SK-N-SH treated with all-trans-retinoic acid at 6 μM for 48 hours (cell line): ENCODE results near the gene TOMM5.

Source experiments
- ARNTL ChIP-seq: fragments of 450-650 bp; formaldehyde crosslinking; IDR thresholded peaks from 2 replicates; pipeline ENCODE4 v1.5.0; 2020; ENCODE audit warnings: low read depth, mild to moderate bottlenecking, moderate library complexity, borderline replicate concordance
- CREB5 ChIP-seq: fragments of 250-450 bp; sonication (Bioruptor Pico); IDR thresholded peaks from 2 replicates; pipeline ENCODE4 v1.5.1; 2020; ENCODE audit warnings: low read depth, mild to moderate bottlenecking, moderate library complexity
- ESRRG ChIP-seq: fragments of 250-450 bp; sonication (Bioruptor Pico); IDR thresholded peaks from 2 replicates; pipeline ENCODE4 v1.6.1; 2021; ENCODE audit warnings: mild to moderate bottlenecking
- GLIS3 ChIP-seq: fragments of 250-450 bp; sonication (Bioruptor Pico); IDR thresholded peaks from 2 replicates; pipeline ENCODE4 v1.5.0; 2020; ENCODE audit warnings: mild to moderate bottlenecking, moderate library complexity
- RARB ChIP-seq: fragments of 250-450 bp; sonication (Bioruptor Pico); IDR thresholded peaks from 2 replicates; pipeline ENCODE4 v1.8.0; 2021; ENCODE audit warnings: mild to moderate bottlenecking, moderate library complexity
- SNAI2 ChIP-seq: fragments of 250-450 bp; sonication (Bioruptor Pico); IDR thresholded peaks from 2 replicates; pipeline ENCODE4 v1.5.0; 2020; ENCODE audit warnings: mild to moderate bottlenecking, moderate library complexity
- TOX ChIP-seq: fragments of 250-450 bp; sonication (Bioruptor Pico); IDR thresholded peaks from 2 replicates; pipeline ENCODE4 v1.8.0; 2021; ENCODE audit warnings: mild to moderate bottlenecking, moderate library complexity, borderline replicate concordance
- ZFP3 ChIP-seq: fragments of 250-450 bp; sonication (Bioruptor Pico); IDR thresholded peaks from 2 replicates; pipeline ENCODE4 v1.5.0; 2020; ENCODE audit warnings: mild to moderate bottlenecking, moderate library complexity
- ZFP30 ChIP-seq: fragments of 450-650 bp; formaldehyde crosslinking; IDR thresholded peaks from 2 replicates; pipeline ENCODE4 v1.5.0; 2022; ENCODE audit warnings: mild to moderate bottlenecking, moderate library complexity
- ZNF565 ChIP-seq: fragments of 450-650 bp; formaldehyde crosslinking; conservative IDR thresholded peaks from 2 replicates; pipeline ENCODE4 v1.5.0; 2020; ENCODE audit warnings: low read depth, mild to moderate bottlenecking, moderate library complexity
- TF ChIP-seq, protein P1 (sequence below): fragments of 250-450 bp; sonication (Bioruptor Pico); IDR thresholded peaks from 2 replicates; pipeline ENCODE4 v1.5.0; 2020; ENCODE audit warnings: mild to moderate bottlenecking, moderate library complexity
- TF ChIP-seq, protein P2 (sequence below): fragments of 250-450 bp; sonication (Bioruptor Pico); IDR thresholded peaks from 2 replicates; pipeline ENCODE4 v1.8.0; 2020; ENCODE audit warnings: mild to moderate bottlenecking, moderate library complexity, borderline replicate concordance

GRCh38 chr9:37551468-37551867 lies 40.9 kb downstream of the TOMM5 start:
- no peak for TF ChIP-seq CREB5 (CRISPR knock-in tag)
- TF ChIP-seq, protein P1, sequence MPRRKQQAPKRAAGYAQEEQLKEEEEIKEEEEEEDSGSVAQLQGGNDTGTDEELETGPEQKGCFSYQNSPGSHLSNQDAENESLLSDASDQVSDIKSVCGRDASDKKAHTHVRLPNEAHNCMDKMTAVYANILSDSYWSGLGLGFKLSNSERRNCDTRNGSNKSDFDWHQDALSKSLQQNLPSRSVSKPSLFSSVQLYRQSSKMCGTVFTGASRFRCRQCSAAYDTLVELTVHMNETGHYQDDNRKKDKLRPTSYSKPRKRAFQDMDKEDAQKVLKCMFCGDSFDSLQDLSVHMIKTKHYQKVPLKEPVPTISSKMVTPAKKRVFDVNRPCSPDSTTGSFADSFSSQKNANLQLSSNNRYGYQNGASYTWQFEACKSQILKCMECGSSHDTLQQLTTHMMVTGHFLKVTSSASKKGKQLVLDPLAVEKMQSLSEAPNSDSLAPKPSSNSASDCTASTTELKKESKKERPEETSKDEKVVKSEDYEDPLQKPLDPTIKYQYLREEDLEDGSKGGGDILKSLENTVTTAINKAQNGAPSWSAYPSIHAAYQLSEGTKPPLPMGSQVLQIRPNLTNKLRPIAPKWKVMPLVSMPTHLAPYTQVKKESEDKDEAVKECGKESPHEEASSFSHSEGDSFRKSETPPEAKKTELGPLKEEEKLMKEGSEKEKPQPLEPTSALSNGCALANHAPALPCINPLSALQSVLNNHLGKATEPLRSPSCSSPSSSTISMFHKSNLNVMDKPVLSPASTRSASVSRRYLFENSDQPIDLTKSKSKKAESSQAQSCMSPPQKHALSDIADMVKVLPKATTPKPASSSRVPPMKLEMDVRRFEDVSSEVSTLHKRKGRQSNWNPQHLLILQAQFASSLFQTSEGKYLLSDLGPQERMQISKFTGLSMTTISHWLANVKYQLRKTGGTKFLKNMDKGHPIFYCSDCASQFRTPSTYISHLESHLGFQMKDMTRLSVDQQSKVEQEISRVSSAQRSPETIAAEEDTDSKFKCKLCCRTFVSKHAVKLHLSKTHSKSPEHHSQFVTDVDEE (CRISPR knock-in tag): no peak
- TF ChIP-seq TOX (CRISPR knock-in tag): no peak
- no peak for TF ChIP-seq GLIS3 (CRISPR knock-in tag)
- TF ChIP-seq ZFP3 (CRISPR knock-in tag): no peak
- no peak for TF ChIP-seq ZFP30 (CRISPR knock-in tag)
- TF ChIP-seq ESRRG (CRISPR knock-in tag): no peak
- TF ChIP-seq ARNTL (CRISPR knock-in tag): no peak
- no peak for TF ChIP-seq SNAI2 (CRISPR knock-in tag)
- TF ChIP-seq, protein P2, sequence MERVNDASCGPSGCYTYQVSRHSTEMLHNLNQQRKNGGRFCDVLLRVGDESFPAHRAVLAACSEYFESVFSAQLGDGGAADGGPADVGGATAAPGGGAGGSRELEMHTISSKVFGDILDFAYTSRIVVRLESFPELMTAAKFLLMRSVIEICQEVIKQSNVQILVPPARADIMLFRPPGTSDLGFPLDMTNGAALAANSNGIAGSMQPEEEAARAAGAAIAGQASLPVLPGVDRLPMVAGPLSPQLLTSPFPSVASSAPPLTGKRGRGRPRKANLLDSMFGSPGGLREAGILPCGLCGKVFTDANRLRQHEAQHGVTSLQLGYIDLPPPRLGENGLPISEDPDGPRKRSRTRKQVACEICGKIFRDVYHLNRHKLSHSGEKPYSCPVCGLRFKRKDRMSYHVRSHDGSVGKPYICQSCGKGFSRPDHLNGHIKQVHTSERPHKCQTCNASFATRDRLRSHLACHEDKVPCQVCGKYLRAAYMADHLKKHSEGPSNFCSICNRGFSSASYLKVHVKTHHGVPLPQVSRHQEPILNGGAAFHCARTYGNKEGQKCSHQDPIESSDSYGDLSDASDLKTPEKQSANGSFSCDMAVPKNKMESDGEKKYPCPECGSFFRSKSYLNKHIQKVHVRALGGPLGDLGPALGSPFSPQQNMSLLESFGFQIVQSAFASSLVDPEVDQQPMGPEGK: no peak
- TF ChIP-seq ZNF565 (CRISPR knock-in tag): no peak
- no peak for TF ChIP-seq RARB (CRISPR knock-in tag)
